ENCODE measurements around the gene TMEM81.

The TMEM81 gene

DNA sequence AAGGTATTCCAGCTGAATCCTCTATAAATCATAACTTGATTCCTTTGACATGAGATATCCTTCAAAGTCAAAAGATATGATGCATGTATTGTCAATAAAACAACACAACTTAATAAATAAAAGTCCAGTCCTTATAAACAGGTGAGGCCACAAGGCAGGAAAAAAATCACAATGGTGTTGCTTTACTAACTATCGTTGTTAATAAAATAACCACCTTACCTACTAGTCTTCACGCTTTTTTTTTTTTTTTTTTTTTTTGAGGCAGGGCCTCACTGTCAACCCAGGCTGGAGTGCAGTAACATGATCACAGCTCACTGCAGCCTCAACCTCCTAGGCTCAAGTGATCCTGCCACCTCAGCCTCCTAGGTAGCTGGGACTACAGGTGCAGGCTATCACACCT, at the start of gene TMEM81:
TMEM81 (minus strand) TSS at position 101 of the 400 bp plus-strand sequence. CDS start 140 bp downstream, outside the sequence.
- in situ Hi-C loops (cut with MboI; ENCODE audit: low sequenced_read_pairs), result no loop called here

GRCh38 chr1:205133287-205133686, 49.0 kb upstream of the TMEM81 start:
- in situ Hi-C loops (cut with MboI; ENCODE audit: low sequenced_read_pairs), result no loop called here

- in situ Hi-C loops (cut with MboI; ENCODE audit: low sequenced_read_pairs), result no loop called here
Measured at GRCh38 chr1:205129447-205130029, 45.3 kb upstream of the TMEM81 start.

GRCh38 chr1:205128050-205128449, 43.8 kb upstream of the TMEM81 start:
- in situ Hi-C loops (cut with MboI; ENCODE audit: low sequenced_read_pairs), result no loop called here

GRCh38 chr1:205127646-205128045, 43.4 kb upstream of the TMEM81 start:
- in situ Hi-C loops (cut with MboI; ENCODE audit: low sequenced_read_pairs), result no loop called here

GRCh38 chr1:205124726-205125125, 40.5 kb upstream of the TMEM81 start:
- in situ Hi-C loops (cut with MboI; ENCODE audit: low sequenced_read_pairs), result no loop called here

DNA sequence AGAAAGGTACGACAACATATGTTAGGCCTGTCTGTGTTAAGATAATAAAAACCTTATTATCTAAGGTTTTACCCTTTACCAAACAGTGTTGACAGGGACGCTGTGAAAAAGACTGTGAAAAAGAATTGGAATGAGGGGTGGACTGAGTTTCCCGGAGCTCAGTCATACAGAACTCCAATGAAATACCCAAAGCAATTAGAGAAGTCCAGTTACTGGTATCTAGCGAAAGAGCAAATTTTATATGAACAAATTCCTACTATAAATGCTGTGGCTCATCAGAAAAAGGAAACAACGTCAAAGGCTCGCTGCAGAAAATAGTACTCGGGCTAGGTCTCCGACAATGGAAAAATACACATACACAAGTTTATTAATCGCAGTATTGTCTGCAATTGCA, 38.2 kb upstream of the TMEM81 start:
- in situ Hi-C loops (cut with MboI; ENCODE audit: low sequenced_read_pairs), result no loop called here

DNA sequence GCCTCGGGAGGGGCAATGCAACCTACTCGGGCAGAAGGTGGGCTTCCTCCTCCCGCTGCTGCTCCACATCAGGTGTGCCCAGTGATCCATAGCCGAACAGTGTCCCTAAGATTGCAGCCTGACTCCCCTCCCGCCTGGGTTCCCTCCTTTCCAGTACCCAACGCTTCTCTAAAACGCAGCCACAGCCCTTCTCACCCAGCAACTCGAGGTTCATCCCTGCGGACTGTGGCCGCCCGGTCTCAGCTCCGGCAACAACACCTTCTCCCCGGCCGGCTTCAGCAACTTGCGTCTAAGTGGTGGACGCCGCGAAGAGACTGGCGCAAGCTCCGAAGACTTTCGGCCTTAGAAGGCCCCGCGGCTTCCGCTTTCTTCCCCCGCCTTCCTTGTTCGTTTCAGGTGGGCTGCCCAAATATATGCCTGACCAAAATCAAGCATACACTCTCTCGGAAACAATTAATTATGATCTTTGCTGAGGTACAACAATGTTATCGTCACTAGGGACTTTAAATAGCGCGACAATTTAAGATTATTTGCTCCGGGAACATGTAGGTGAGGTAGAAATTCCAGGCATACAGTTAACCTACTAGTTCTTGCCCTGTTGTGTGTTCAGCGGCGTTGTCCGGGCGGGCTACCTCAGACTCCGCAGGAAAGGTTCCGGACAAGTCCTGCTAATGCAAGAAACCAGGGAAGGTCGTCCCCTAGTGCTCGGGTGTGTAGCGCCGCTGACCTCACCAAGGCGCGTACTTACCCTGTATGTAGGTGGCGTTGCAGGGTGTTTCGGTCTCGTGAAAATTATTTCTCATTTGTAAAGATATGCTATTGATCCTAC, 37.6 kb upstream of the TMEM81 start, which contains the start of gene RBBP5:
RBBP5 (minus strand) TSS at position 319 of the 829 bp plus-strand sequence; CDS start at position 214, 105 bp downstream.
- in situ Hi-C loops (cut with MboI; ENCODE audit: low sequenced_read_pairs), result no loop called here

DNA sequence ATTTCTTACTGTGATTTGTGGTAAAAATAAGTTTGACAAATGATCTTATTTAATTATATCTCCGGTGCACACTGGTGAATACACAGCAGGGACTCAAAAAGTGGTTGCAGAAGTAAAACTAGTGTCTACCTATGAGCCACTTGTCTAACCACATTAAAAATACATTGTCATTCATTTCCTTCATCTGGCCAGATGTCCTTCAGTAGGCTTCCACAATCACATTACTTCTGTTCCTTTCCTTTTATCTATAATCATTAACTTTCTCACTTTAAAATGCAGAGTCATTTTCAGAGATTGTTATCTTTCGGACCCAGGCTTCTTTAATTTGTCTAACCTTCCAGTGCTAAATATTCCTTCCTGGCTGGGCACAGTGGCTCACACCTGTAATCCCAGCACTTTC, 34.5 kb upstream of the TMEM81 start:
- in situ Hi-C loops (cut with MboI; ENCODE audit: low sequenced_read_pairs), result no loop called here

DNA sequence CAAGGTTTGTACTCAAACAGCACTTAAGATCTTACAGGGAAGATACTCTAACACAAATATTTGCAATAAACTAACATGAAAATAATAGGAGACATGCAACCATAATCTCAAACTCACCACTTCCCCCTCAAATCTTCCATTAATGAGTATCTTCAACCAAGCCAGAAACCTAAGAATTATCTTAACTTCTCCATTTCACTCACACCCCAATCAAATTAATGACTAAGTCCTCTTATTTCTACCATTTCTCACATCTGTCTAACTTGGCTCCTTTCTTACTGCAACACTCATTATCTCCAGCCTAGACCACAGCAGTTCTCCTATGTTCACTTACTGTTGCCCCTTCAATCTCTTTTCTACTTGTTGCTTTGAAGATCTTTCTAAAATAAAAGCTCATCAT, 27.1 kb upstream of the TMEM81 start:
- in situ Hi-C loops (cut with MboI; ENCODE audit: low sequenced_read_pairs), result no loop called here

DNA sequence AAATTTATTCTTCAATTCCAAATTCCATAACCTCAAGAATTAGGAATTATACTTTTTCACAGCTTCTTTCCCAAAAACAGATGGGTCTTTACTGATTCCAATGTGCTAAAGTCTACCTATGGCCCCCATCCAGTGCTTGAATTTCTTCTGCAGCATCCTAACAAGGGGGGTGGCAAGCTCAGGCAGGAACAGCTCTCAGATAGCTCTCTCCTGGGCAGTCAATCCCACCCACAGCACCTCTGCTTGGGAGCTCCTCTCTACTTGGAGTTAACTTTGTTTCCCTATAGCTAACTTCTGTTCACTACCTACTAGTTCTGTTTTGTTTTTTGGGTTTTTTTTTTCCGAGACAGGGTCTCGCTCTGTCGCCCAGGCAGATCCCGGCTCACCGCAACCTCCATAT, 25.5 kb upstream of the TMEM81 start:
- in situ Hi-C loops (cut with MboI; ENCODE audit: low sequenced_read_pairs), result no loop called here

DNA sequence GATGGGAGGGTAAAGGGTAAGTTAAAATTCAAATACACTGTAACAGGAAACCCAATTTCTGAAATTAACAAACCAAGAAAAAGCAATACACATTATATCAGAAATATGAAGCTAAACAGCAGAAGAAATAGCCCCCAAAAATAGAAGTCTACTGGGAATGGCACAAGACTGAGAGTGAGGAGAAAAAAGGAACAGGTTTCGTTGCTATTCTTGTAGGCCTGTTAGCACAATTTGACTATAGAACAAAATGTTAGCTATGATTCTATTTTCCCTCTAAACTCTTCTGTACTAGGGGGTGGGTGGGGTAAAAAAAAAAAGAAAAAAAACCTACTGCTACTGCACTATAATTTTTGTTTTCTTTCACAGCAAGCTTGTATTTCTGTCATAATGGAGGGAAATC, 25.0 kb upstream of the TMEM81 start:
- in situ Hi-C loops (cut with MboI; ENCODE audit: low sequenced_read_pairs), result no loop called here

- in situ Hi-C loops (cut with MboI; ENCODE audit: low sequenced_read_pairs), result no loop called here
Measured at GRCh38 chr1:205108464-205108863, 24.2 kb upstream of the TMEM81 start.

DNA sequence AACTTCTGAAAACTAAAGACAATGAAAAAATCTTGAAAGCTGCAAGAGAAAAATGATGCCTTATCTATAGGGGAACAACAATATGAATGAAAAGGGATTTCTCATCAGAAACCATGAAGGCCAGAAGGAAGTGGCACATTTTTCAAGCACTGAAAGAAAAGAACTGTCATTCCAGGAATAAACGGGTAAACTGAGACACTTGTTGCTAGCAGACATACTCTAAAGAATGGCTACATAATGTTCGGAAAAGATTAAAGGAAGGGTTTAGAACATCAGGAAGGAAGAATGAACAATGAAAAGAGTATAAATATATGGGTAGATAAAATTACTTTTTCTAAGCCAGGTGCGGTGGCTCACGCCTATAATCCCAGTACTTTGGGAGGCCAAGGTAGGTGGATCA, 23.1 kb upstream of the TMEM81 start:
- in situ Hi-C loops (cut with MboI; ENCODE audit: low sequenced_read_pairs), result no loop called here

GRCh38 chr1:205102404-205102803, 18.1 kb upstream of the TMEM81 start:
- in situ Hi-C loops (cut with MboI; ENCODE audit: low sequenced_read_pairs), result no loop called here

DNA sequence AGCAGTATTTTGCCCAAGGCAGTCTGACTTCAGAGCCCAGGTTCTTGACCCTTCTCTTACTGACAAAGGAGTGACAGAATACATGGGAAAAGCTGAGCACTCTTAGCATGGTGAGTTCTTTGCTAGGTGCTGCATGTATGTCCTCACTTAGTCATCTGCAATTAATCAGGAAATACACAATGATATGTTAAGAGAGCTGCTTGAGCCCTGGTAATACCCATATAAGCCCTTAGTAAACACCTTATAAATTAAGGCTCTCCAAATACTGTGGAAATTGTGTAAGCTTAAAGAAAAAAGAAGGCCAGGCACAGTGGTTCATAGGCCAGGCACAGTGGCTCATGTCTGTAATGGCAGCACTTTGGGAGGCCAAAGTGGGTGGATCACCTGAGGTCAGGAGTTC, 14.0 kb upstream of the TMEM81 start:
- in situ Hi-C loops (cut with MboI; ENCODE audit: low sequenced_read_pairs), result no loop called here

DNA sequence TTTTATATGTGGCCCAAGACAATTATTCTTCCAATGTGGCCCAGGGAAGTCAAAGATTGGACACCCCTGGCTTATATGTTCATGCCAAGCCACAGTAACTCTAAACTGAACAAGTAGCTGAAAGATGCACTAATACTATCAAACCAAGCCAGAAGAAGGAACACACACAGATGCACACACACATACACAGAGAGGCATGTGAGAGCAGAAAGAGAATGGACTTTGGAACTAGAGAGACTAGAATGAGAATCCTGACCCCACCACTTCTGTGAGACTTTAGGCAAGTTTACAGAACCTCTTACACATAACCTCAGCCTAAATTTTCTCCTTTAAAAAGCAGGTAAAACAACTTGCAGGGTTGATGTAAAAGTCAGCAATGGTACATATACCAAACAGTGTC, 11.2 kb upstream of the TMEM81 start:
- in situ Hi-C loops (cut with MboI; ENCODE audit: low sequenced_read_pairs), result no loop called here

GRCh38 chr1:205091043-205091740, 6.9 kb upstream of the TMEM81 start:
- in situ Hi-C loops (cut with MboI; ENCODE audit: low sequenced_read_pairs), result no loop called here

DNA sequence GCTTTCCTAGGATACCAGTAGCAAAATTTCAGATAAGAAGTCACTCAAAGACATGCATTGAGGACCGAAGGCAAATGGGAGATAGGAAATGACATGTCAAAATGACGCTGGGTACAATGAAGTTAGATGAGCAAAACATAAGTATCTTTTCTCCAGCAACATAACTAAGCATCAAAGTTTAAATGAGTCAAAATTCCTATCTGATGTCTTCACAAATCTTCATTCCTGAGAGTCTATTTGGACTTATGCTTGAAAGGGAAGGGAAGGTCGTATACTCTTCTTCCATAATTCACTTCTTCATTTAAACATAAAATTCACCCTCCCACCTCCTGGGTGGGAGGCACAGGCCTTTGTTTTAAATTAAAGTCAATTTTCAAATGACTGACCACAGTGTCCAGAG, 4.1 kb upstream of the TMEM81 start:
- in situ Hi-C loops (cut with MboI; ENCODE audit: low sequenced_read_pairs), result no loop called here

GRCh38 chr1:205082431-205082830, 1.8 kb downstream of the TMEM81 start:
- in situ Hi-C loops (cut with MboI; ENCODE audit: low sequenced_read_pairs), result no loop called here

DNA sequence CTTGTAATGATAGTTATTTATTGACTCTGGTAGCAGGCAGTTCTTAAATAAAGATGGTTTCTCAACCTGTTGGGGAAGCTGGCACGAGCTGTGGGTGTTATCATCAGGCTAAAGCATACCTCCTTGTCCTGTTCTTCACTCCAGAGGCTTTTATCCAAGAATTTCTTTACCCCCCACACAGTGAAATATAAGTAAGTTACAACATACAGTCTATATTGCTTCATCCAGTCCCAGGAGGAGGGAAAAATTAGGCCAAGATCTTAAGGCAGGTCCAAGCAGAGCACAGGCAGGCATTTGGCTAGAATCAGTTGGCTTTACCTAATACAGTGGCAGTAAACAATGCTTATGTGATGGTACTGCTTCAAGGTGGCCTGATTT, 6.3 kb downstream of the TMEM81 start:
- in situ Hi-C loops (cut with MboI; ENCODE audit: low sequenced_read_pairs), result no loop called here
